Measurements from ENCODE around the gene TADA3. TPM values are rescaled to one million over a fixed set of nuclear protein-coding genes. Genes with fewer than 3 reads are reported as not detected.
A peak's percentile ranks its signal among the peaks of the same experiment; 100 is the strongest.

Gene TADA3, protein sequence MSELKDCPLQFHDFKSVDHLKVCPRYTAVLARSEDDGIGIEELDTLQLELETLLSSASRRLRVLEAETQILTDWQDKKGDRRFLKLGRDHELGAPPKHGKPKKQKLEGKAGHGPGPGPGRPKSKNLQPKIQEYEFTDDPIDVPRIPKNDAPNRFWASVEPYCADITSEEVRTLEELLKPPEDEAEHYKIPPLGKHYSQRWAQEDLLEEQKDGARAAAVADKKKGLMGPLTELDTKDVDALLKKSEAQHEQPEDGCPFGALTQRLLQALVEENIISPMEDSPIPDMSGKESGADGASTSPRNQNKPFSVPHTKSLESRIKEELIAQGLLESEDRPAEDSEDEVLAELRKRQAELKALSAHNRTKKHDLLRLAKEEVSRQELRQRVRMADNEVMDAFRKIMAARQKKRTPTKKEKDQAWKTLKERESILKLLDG
- total RNA-seq = 88.4 and 102 TPM in 2 replicates

DNA sequence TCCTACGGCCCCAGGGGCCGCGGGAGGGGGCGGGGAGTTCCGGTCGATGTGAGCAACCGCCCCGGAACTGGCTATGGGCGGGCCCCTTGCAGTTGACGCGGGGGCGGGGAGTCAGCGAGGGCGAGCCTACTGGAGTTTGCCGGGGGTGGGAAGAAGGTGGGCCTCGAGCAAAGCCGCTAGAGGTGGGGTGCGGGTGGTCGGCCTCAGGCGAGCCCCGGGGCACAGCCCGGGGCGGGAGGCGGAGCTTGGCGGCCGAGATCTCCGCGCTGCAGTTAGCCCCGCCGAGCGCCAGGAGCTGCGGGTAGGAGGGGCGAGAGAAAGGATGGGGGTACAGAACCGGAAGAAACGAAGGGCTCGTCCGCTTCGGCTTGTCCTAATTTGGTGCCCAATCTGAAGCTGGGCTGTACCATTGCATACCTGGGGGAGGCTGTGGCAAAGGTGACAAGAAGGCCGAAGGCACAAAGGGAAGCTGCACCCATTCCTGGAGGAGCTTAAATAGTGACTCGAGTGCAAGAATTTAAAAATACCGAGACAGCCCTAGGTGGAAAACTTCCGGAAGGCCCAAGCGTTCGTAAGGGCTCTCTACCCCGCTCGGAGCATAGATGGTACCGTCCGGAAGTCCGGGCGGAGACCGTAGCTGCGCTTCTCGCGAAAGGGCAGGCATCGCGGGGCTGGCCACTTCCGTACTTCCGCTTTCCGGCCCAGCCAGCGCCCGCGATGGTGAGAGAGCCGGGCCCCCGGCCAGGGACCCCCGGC, at the start of gene TADA3, which contains the start of gene ARPC4:
Gene TADA3, minus strand, starts transcription at position 69 of the 756 bp plus-strand sequence. CDS start 1,007 bp downstream, outside the sequence.
Gene ARPC4, plus strand, starts transcription at position 678 of the 756 bp plus-strand sequence. Its CDS starts 40 bp downstream, at position 718.
- H4K20me1 ChIP-seq (ENCODE audit: insufficient read depth, low read length) = peaks cover 20% of the 10 kb centered on the region
- no peaks in the 10 kb centered on the region for H3K27me3 ChIP-seq (ENCODE audit: insufficient read depth, low read length)
- peaks cover 57% of the 10 kb centered on the region for H3K79me2 ChIP-seq (ENCODE audit: insufficient read depth, low read length)
- H3K4me3 ChIP-seq (ENCODE audit: insufficient read depth, low read length) = peak within 1 kb of the TSS; percentile 91
- peak within 1 kb of the TSS; percentile 78 for H2AFZ ChIP-seq (ENCODE audit: low read length)
- peak within 1 kb of the TSS; percentile 93 for H3K27ac ChIP-seq (ENCODE audit: low read depth, low read length)
- peak within 1 kb of the TSS; percentile 99 for H3K4me2 ChIP-seq (ENCODE audit: insufficient read depth, low read length)
- TF ChIP-seq, protein P1, sequence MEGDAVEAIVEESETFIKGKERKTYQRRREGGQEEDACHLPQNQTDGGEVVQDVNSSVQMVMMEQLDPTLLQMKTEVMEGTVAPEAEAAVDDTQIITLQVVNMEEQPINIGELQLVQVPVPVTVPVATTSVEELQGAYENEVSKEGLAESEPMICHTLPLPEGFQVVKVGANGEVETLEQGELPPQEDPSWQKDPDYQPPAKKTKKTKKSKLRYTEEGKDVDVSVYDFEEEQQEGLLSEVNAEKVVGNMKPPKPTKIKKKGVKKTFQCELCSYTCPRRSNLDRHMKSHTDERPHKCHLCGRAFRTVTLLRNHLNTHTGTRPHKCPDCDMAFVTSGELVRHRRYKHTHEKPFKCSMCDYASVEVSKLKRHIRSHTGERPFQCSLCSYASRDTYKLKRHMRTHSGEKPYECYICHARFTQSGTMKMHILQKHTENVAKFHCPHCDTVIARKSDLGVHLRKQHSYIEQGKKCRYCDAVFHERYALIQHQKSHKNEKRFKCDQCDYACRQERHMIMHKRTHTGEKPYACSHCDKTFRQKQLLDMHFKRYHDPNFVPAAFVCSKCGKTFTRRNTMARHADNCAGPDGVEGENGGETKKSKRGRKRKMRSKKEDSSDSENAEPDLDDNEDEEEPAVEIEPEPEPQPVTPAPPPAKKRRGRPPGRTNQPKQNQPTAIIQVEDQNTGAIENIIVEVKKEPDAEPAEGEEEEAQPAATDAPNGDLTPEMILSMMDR (IDR thresholded peaks at IDR 0.05; ENCODE audit: extremely low read depth, low read depth, low read length) = no peak
- peaks cover 12% of the 10 kb centered on the region for H3K4me1 ChIP-seq (ENCODE audit: insufficient read depth, low read length)
- peaks cover 30% of the 10 kb centered on the region for H3K36me3 ChIP-seq (ENCODE audit: insufficient read depth, low read length)
- no peaks in the 10 kb centered on the region for H3K9me3 ChIP-seq (ENCODE audit: low read depth, low read length)
- peak; percentile 98 for DNase-seq (ENCODE audit: insufficient read length, low spot score, missing footprints)

DNA sequence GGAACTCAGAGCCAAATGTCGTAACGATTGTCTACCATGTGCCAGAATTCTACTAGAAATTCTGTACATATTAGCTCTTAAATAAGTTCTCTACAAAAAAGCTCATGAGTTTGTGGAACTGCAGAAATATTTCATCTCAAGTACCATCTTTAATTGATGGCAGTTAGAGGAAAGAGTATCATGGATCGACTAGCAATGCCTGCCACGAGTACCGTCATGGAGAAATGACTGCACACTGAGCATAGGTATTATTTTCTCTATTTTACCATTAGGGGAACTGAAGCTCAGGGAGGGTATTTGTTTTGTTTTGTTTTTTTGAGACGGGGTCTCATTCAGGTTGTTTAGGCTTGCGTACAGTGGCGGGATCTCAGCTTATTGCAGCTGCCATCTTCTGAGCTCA, 48.7 kb upstream of the TADA3 start:
- Histone ChIP-seq H4K20me1 (ENCODE audit: insufficient read depth, low read length) (peaks cover 6% of the 10 kb centered on the region), H3K27ac (ENCODE audit: low read depth, low read length) (no peak overlapping the region), H2AFZ (ENCODE audit: low read length) (no peak overlapping the region), H3K4me2 (ENCODE audit: insufficient read depth, low read length) (no peak overlapping the region), H3K79me2 (ENCODE audit: insufficient read depth, low read length) (peaks cover 11% of the 10 kb centered on the region), H3K27me3 (ENCODE audit: insufficient read depth, low read length) (no peaks in the 10 kb centered on the region), H3K4me3 (ENCODE audit: insufficient read depth, low read length) (no peak overlapping the region), H3K9me3 (ENCODE audit: low read depth, low read length) (no peaks in the 10 kb centered on the region), H3K4me1 (ENCODE audit: insufficient read depth, low read length) (peaks cover 13% of the 10 kb centered on the region), H3K36me3 (ENCODE audit: insufficient read depth, low read length) (peaks cover 44% of the 10 kb centered on the region)
- TF ChIP-seq, protein P1 (IDR thresholded peaks at IDR 0.05; ENCODE audit: extremely low read depth, low read depth, low read length) = no peak
- DNase-seq (ENCODE audit: insufficient read length, low spot score, missing footprints) = no peak

DNA sequence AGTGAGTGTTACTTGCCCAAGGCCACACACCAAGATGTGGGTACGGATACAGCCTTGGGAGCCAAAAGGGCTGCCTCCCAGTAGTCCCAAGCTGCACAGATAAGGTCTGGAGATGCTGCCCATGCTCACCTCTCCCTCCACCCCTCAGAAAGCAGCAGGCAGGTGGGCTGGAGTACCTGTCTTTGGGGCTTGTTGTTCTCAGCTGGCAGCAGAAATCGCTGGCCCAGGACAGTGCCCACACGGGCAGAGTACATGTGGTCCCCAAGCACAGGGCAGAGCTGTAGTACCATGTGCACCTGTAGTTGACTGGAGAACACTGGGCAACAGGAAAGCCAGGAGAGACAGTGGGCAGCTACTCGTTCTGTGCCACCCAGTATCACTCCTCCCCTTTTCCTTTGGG, 46.6 kb upstream of the TADA3 start:
- H3K27ac ChIP-seq (ENCODE audit: low read depth, low read length) = no peak overlapping the region
- DNase-seq (ENCODE audit: insufficient read length, low spot score, missing footprints) = no peak
- no peaks in the 10 kb centered on the region for H3K9me3 ChIP-seq (ENCODE audit: low read depth, low read length)
- H4K20me1 ChIP-seq (ENCODE audit: insufficient read depth, low read length) = peaks cover 6% of the 10 kb centered on the region
- no peak overlapping the region for H3K4me3 ChIP-seq (ENCODE audit: insufficient read depth, low read length)
- TF ChIP-seq, protein P1 (IDR thresholded peaks at IDR 0.05; ENCODE audit: extremely low read depth, low read depth, low read length) = no peak
- H3K79me2 ChIP-seq (ENCODE audit: insufficient read depth, low read length) = peaks cover 11% of the 10 kb centered on the region
- no peak overlapping the region for H3K4me2 ChIP-seq (ENCODE audit: insufficient read depth, low read length)
- no peaks in the 10 kb centered on the region for H3K27me3 ChIP-seq (ENCODE audit: insufficient read depth, low read length)
- no peak overlapping the region for H2AFZ ChIP-seq (ENCODE audit: low read length)
- peaks cover 58% of the 10 kb centered on the region for H3K36me3 ChIP-seq (ENCODE audit: insufficient read depth, low read length)
- peaks cover 10% of the 10 kb centered on the region for H3K4me1 ChIP-seq (ENCODE audit: insufficient read depth, low read length)

Data from osteoblast (primary cell).